ENCODE measurements around the gene TNNT1. TPM values are rescaled to one million over a fixed set of nuclear protein-coding genes. Genes with fewer than 3 reads are reported as not detected.

TNNT1 gene
- polyA plus RNA-seq, 2 of the 4 experiments (the other 2 are of a cell fraction): 140 to 155 TPM

GRCh38 chr19:55160128-55160985 is 11.4 kb upstream of the TNNT1 start (continued):
- peak; percentile 91 for TF ChIP-seq MAX (IDR thresholded peaks at IDR 0.05)

- Histone ChIP-seq H3K4me1 (peaks cover 20% of the 10 kb centered on the region), H3K9me3 (no peaks in the 10 kb centered on the region), H3K27ac (peak overlapping the region in 1 of 2 experiments; percentile 69; a peak in 3 of 6 replicates), H3K4me3 (no peak overlapping the region), H3K4me2 (peak overlapping the region; percentile 47)
- ChIA-PET POLR2A (interaction anchor here (0.6 to 1.0 kb wide), 3 partner anchors 12 to 263 kb away, joined by 3 to 6 read pairs (median 5); no protein-coding TSS in a partner anchor), CTCF (interaction anchor here (0.6 to 4.5 kb wide), 42 partner anchors 8 to 488 kb away, joined by 3 to 123 read pairs (median 6); partner anchors contain the start of genes DNAAF3, HSPBP1, PPP1R12C and PPP6R1)
- FAIRE-seq: no peak
- ATAC-seq: peak; percentile 18 to 37; a peak in 5 of 6 replicates
- peak; percentile 47 to 55 for DNase-seq (ENCODE audit: low read depth in 1 of 2, low spot score in 1 of 2)
- WGBS (ENCODE audit: missing lambda C conversion rate): 58% methylated on average over 16 of the region's 18 CpGs
- TF ChIP-seq, protein P1, sequence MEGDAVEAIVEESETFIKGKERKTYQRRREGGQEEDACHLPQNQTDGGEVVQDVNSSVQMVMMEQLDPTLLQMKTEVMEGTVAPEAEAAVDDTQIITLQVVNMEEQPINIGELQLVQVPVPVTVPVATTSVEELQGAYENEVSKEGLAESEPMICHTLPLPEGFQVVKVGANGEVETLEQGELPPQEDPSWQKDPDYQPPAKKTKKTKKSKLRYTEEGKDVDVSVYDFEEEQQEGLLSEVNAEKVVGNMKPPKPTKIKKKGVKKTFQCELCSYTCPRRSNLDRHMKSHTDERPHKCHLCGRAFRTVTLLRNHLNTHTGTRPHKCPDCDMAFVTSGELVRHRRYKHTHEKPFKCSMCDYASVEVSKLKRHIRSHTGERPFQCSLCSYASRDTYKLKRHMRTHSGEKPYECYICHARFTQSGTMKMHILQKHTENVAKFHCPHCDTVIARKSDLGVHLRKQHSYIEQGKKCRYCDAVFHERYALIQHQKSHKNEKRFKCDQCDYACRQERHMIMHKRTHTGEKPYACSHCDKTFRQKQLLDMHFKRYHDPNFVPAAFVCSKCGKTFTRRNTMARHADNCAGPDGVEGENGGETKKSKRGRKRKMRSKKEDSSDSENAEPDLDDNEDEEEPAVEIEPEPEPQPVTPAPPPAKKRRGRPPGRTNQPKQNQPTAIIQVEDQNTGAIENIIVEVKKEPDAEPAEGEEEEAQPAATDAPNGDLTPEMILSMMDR (IDR thresholded peaks at IDR 0.05): no peak
- TF ChIP-seq EHMT2 (IDR thresholded peaks at IDR 0.05; ENCODE audit: low read depth): no peak
- TF ChIP-seq USF2 (IDR thresholded peaks at IDR 0.05): no peak
- TF ChIP-seq, protein P2, sequence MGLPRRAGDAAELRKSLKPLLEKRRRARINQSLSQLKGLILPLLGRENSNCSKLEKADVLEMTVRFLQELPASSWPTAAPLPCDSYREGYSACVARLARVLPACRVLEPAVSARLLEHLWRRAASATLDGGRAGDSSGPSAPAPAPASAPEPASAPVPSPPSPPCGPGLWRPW (IDR thresholded peaks at IDR 0.05): no peak
- TF ChIP-seq FOXS1 (CRISPR knock-in tag; IDR thresholded peaks at IDR 0.05): no peak
- TF ChIP-seq HOXB5 (CRISPR knock-in tag; IDR thresholded peaks at IDR 0.05): no peak
- no peak for TF ChIP-seq RAD21 (conservative IDR thresholded peaks at IDR 0.05 in 1 of 2, IDR thresholded peaks at IDR 0.05 in 1 of 2)
- no peak for TF ChIP-seq PHF8 (IDR thresholded peaks at IDR 0.05; ENCODE audit: borderline replicate concordance, low read depth)
- no peak for TF ChIP-seq ESRRA (IDR thresholded peaks at IDR 0.05; ENCODE audit: borderline replicate concordance, low read length)
- no peak for TF ChIP-seq CBX8 (IDR thresholded peaks at IDR 0.05)
Observed at GRCh38 chr19:55158848-55159749, 10.1 kb upstream of the TNNT1 start.

DNA sequence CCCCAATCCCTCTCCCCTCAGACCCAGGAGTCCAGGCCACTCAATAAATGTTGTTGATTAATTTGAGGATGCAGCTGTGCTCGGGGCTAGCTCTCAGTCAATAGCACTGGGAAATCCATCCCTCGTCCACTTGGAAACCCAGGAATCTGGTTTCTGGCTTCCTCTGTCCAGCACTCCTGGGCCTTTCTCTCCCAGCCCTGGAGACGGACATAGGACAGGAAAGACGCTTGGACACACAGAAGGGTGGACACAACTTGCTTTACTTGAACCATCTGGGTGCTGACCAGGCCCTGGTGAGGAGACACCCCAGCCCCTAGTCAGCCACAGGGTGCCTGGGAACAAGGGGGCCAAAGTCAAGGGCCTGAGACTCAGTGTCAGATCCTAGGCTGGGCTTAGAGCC is 9.4 kb upstream of the TNNT1 start:
- H3K4me1 ChIP-seq: peaks cover 20% of the 10 kb centered on the region
- ChIA-PET POLR2A (interaction anchor here (0.6 kb wide), 1 partner anchor 264 kb away, joined by 6 read pairs; no protein-coding TSS in a partner anchor), CTCF (interaction anchor here (0.6 to 4.5 kb wide), 8 partner anchors 10 to 277 kb away, joined by 3 to 123 read pairs (median 20); partner anchors contain the start of genes DNAAF3 and TNNT1)
- no peak for ATAC-seq
- H3K27ac ChIP-seq: peak overlapping the region in 1 of 2 experiments; percentile 69; a peak in 3 of 6 replicates
- no peak for FAIRE-seq
- WGBS (ENCODE audit: missing lambda C conversion rate): 68% methylated on average over 4 of the region's 4 CpGs
- no peak for DNase-seq (ENCODE audit: low read depth in 1 of 2, low spot score in 1 of 2)
- H3K4me2 ChIP-seq: peak overlapping the region; percentile 47; the same call in 2 of the 3 replicates
- H3K9me3 ChIP-seq: no peaks in the 10 kb centered on the region
- no peak overlapping the region for H3K4me3 ChIP-seq
- TF ChIP-seq CEBPB (IDR thresholded peaks at IDR 0.05) (no peak), NPAS2 (CRISPR knock-in tag; IDR thresholded peaks at IDR 0.05; ENCODE audit: borderline replicate concordance) (no peak), KDM5A (IDR thresholded peaks at IDR 0.05) (no peak), MYC (IDR thresholded peaks at IDR 0.05; ENCODE audit: borderline replicate concordance, low read length) (no peak), NR3C1 (IDR thresholded peaks at IDR 0.05) (no peak), REST (IDR thresholded peaks at IDR 0.05) (no peak), ESRRA (IDR thresholded peaks at IDR 0.05; ENCODE audit: borderline replicate concordance, low read length) (no peak), BHLHE40 (IDR thresholded peaks at IDR 0.05; ENCODE audit: low read depth, low read length) (no peak), EHMT2 (IDR thresholded peaks at IDR 0.05; ENCODE audit: low read depth) (no peak), HOXA7 (CRISPR knock-in tag; IDR thresholded peaks at IDR 0.05) (no peak)
- TF ChIP-seq, protein P3, sequence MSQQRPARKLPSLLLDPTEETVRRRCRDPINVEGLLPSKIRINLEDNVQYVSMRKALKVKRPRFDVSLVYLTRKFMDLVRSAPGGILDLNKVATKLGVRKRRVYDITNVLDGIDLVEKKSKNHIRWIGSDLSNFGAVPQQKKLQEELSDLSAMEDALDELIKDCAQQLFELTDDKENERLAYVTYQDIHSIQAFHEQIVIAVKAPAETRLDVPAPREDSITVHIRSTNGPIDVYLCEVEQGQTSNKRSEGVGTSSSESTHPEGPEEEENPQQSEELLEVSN (IDR thresholded peaks at IDR 0.05; ENCODE audit: borderline replicate concordance, low read depth): no peak
- TF ChIP-seq, protein P4, sequence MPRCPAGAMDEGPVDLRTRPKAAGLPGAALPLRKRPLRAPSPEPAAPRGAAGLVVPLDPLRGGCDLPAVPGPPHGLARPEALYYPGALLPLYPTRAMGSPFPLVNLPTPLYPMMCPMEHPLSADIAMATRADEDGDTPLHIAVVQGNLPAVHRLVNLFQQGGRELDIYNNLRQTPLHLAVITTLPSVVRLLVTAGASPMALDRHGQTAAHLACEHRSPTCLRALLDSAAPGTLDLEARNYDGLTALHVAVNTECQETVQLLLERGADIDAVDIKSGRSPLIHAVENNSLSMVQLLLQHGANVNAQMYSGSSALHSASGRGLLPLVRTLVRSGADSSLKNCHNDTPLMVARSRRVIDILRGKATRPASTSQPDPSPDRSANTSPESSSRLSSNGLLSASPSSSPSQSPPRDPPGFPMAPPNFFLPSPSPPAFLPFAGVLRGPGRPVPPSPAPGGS (IDR thresholded peaks at IDR 0.05): no peak

Data from A549 (cell line).